ENCODE results near the gene PCSK7. TPM values are rescaled to one million over a fixed set of nuclear protein-coding genes. Genes with fewer than 3 reads are reported as not detected.

PCSK7 gene
- total RNA-seq, 2 experiments from 2014 or later: 229 to 247 TPM

DNA sequence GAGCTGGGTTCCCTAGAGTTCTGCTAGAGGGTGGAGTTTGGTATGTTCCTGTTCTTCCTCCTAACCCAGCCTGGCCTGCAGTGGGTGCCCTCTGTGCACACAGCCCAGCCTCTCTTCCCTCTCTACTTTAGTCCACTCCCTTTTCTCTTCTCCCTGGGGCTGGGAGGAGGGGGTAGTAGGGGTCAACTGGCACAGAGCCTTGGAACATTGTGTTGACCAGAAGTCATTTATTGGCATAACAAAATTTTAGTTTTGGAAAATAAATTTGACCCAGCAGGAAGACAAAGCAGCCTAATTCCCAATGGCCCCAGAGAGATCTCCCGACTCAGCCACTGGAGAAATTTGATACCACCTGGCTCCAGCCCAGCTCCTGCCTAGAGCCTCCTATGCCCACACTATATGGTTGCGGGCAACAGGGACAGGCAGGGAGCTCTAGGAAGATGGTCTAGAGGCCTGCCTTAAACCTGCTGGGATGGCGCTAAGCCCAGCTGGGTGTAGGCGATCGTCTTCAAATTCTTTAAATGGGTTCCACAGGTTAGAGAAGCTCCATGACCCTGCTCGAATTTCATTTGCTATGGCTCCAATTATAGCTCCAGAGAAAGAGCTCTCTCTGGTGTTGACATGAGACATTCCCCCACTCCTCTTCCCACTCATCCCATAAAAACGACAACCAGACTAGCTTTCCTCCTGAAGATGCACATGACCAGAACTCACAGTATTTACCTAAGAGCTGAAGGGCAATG, 9.9 kb downstream of the PCSK7 start:
- Histone ChIP-seq H3K27ac (ENCODE audit: low read depth in 1 of 2, low read length in 2 of 2) (no peak overlapping the region), H3K36me3 (ENCODE audit: insufficient read depth, low read length) (peaks cover 97% of the 10 kb centered on the region), H3K27me3 (ENCODE audit: control insufficient read depth in 1 of 2, insufficient read depth in 2 of 2, low read length in 2 of 2) (no peaks in the 10 kb centered on the region), H3K4me1 (ENCODE audit: insufficient read depth, low read length) (peaks cover 21% of the 10 kb centered on the region), H3K4me3 (ENCODE audit: low read length) (no peak overlapping the region), H3K9me3 (ENCODE audit: control insufficient read depth in 1 of 2, insufficient read depth in 1 of 2, low read length in 2 of 2) (no peaks in the 10 kb centered on the region)
- DNase-seq (no peak), ATAC-seq (ENCODE audit: poor library complexity) (no peak)
- Mint-ChIP-seq H3K9me3 (no peaks in the 10 kb centered on the region), H3K4me3 (no peak overlapping the region), H3K36me3 (ENCODE audit: low read depth) (peaks cover 99% of the 10 kb centered on the region), H3K27me3 (no peaks in the 10 kb centered on the region), H3K27ac (no peak overlapping the region), H3K4me1 (ENCODE audit: low read depth) (peaks cover 9% of the 10 kb centered on the region)
- TF ChIP-seq, protein P1, sequence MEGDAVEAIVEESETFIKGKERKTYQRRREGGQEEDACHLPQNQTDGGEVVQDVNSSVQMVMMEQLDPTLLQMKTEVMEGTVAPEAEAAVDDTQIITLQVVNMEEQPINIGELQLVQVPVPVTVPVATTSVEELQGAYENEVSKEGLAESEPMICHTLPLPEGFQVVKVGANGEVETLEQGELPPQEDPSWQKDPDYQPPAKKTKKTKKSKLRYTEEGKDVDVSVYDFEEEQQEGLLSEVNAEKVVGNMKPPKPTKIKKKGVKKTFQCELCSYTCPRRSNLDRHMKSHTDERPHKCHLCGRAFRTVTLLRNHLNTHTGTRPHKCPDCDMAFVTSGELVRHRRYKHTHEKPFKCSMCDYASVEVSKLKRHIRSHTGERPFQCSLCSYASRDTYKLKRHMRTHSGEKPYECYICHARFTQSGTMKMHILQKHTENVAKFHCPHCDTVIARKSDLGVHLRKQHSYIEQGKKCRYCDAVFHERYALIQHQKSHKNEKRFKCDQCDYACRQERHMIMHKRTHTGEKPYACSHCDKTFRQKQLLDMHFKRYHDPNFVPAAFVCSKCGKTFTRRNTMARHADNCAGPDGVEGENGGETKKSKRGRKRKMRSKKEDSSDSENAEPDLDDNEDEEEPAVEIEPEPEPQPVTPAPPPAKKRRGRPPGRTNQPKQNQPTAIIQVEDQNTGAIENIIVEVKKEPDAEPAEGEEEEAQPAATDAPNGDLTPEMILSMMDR (IDR thresholded peaks at IDR 0.05): no peak
- intact Hi-C loops (cut with DNase I, micrococcal nuclease): no loop called here
- POLR2A ChIA-PET: interaction anchor here (0.7 to 2.9 kb wide), 4 partner anchors 9 to 43 kb away, joined by 3 to 19 read pairs (median 5); partner anchors contain the start of genes PCSK7, RNF214 and SIDT2
- CTCF ChIA-PET: interaction anchor here (1.1 kb wide), 1 partner anchor 490 kb away, joined by 3 read pairs; no protein-coding TSS in a partner anchor

- no peak overlapping the region for H3K27ac ChIP-seq (ENCODE audit: low read depth in 1 of 2, low read length in 2 of 2)
- ChIA-PET CTCF (interaction anchor here (1.1 kb wide), 1 partner anchor 489 kb away, joined by 3 read pairs; no protein-coding TSS in a partner anchor), POLR2A (interaction anchor here (1.0 to 2.9 kb wide), 3 partner anchors 9 to 42 kb away, joined by 3 to 19 read pairs (median 7); partner anchors contain the start of genes PCSK7, RNF214 and SIDT2)
- H3K27me3 ChIP-seq (ENCODE audit: control insufficient read depth in 1 of 2, insufficient read depth in 2 of 2, low read length in 2 of 2): no peaks in the 10 kb centered on the region
- H3K4me3 Mint-ChIP-seq: no peak overlapping the region
- H3K27me3 Mint-ChIP-seq: no peaks in the 10 kb centered on the region
- peaks cover 1% of the 10 kb centered on the region for H3K4me1 Mint-ChIP-seq (ENCODE audit: low read depth)
- no peak overlapping the region for H3K27ac Mint-ChIP-seq
- intact Hi-C loops (cut with DNase I, micrococcal nuclease): no loop called here
- ATAC-seq (ENCODE audit: poor library complexity) (no peak), DNase-seq (no peak)
- no peak overlapping the region for H3K4me3 ChIP-seq (ENCODE audit: low read length)
- peaks cover 99% of the 10 kb centered on the region for H3K36me3 Mint-ChIP-seq (ENCODE audit: low read depth)
- H3K9me3 Mint-ChIP-seq: no peaks in the 10 kb centered on the region
- peaks cover 13% of the 10 kb centered on the region for H3K4me1 ChIP-seq (ENCODE audit: insufficient read depth, low read length)
- H3K9me3 ChIP-seq (ENCODE audit: control insufficient read depth in 1 of 2, insufficient read depth in 1 of 2, low read length in 2 of 2): no peaks in the 10 kb centered on the region
- H3K36me3 ChIP-seq (ENCODE audit: insufficient read depth, low read length): peaks cover 95% of the 10 kb centered on the region
- TF ChIP-seq, protein P1 (IDR thresholded peaks at IDR 0.05): no peak
Measured at GRCh38 chr11:117220999-117221774, 10.7 kb downstream of the PCSK7 start.

- ChIA-PET POLR2A (interaction anchor here (1.0 to 2.9 kb wide), 2 partner anchors 10 to 12 kb away, joined by 3 to 19 read pairs; partner anchors contain the start of genes PCSK7 and RNF214), CTCF (interaction anchor here (1.1 kb wide), 1 partner anchor 488 kb away, joined by 3 read pairs; no protein-coding TSS in a partner anchor)
- intact Hi-C loops (cut with DNase I, micrococcal nuclease): no loop called here
- no peak for ATAC-seq (ENCODE audit: poor library complexity)
- peaks cover 7% of the 10 kb centered on the region for H3K4me1 ChIP-seq (ENCODE audit: insufficient read depth, low read length)
- no peak for DNase-seq
- no peak overlapping the region for H3K27ac ChIP-seq (ENCODE audit: low read depth in 1 of 2, low read length in 2 of 2)
- H3K4me1 Mint-ChIP-seq (ENCODE audit: low read depth): no peaks in the 10 kb centered on the region
- no peak overlapping the region for H3K4me3 ChIP-seq (ENCODE audit: low read length)
- no peaks in the 10 kb centered on the region for H3K9me3 Mint-ChIP-seq
- H3K27ac Mint-ChIP-seq: no peak overlapping the region
- peaks cover 98% of the 10 kb centered on the region for H3K36me3 Mint-ChIP-seq (ENCODE audit: low read depth)
- no peaks in the 10 kb centered on the region for H3K27me3 ChIP-seq (ENCODE audit: control insufficient read depth in 1 of 2, insufficient read depth in 2 of 2, low read length in 2 of 2)
- no peaks in the 10 kb centered on the region for H3K27me3 Mint-ChIP-seq
- TF ChIP-seq, protein P1 (IDR thresholded peaks at IDR 0.05): no peak
- H3K4me3 Mint-ChIP-seq: no peak overlapping the region
- H3K36me3 ChIP-seq (ENCODE audit: insufficient read depth, low read length): peaks cover 95% of the 10 kb centered on the region
- H3K9me3 ChIP-seq (ENCODE audit: control insufficient read depth in 1 of 2, insufficient read depth in 1 of 2, low read length in 2 of 2): no peaks in the 10 kb centered on the region
Measured at GRCh38 chr11:117220568-117220967, 11.3 kb downstream of the PCSK7 start.
